HepG2 (cell line): ENCODE measurements around the gene PPP2R5D. TPM values are rescaled to one million over a fixed set of nuclear protein-coding genes. Genes with fewer than 3 reads are reported as not detected.

ENCODE experiments used
- BHLHE40 ChIP-seq: IDR thresholded peaks from 2 replicates; pipeline ENCODE4 v1.6.1; 2011; ENCODE audit warnings: low read length, improper control_type of control experiment
- ELF4 ChIP-seq: sonication (generic); formaldehyde crosslinking; IDR thresholded peaks from 2 replicates; pipeline ENCODE4 v1.5.0; 2020; ENCODE audit warnings: missing genetic modification reagents, mild to moderate bottlenecking, moderate library complexity, borderline replicate concordance
- EZH2 ChIP-seq: conservative IDR thresholded peaks from 2 replicates; pipeline ENCODE4 v1.6.1; 2012; ENCODE audit warnings: mild to moderate bottlenecking, low read depth, low read length, moderate library complexity
- FOXK2 ChIP-seq: fragments of 450-650 bp; IDR thresholded peaks from 2 replicates; pipeline ENCODE4 v1.6.1; 2016
- FOXP1 ChIP-seq, 2 experiments: fragments of 450-650 bp in 1 of 2; IDR thresholded peaks; 2 replicates each; pipeline ENCODE4 v1.6.1; 2017 to 2018; ENCODE audit warnings: antibody characterized with exemption in 1 of 2
- HNRNPK ChIP-seq: fragments of 200-400 bp; formaldehyde crosslinking; IDR thresholded peaks from 2 replicates; pipeline ENCODE4 v1.6.1; 2018; ENCODE audit warnings: low read length, low read depth, moderate library complexity, mild to moderate bottlenecking; ENCODE audit not compliant: poor library complexity, severe bottlenecking
- IRX3 ChIP-seq: sonication (generic); formaldehyde crosslinking; IDR thresholded peaks from 2 replicates; pipeline ENCODE4 v1.8.1; 2023; ENCODE audit warnings: mild to moderate bottlenecking, low read depth, missing genetic modification reagents, borderline replicate concordance
- KDM4B ChIP-seq: sonication (generic); formaldehyde crosslinking; IDR thresholded peaks from 2 replicates; pipeline ENCODE4 v1.4.0; 2020; ENCODE audit warnings: missing genetic modification reagents
- KLF11 ChIP-seq: IDR thresholded peaks from 2 replicates; pipeline ENCODE4 v1.6.1; 2016; ENCODE audit warnings: missing compliant biosample characterization
- LCORL ChIP-seq, 2 experiments: fragments of 450-650 bp in 1 of 2; sonication (generic) in 1 of 2; formaldehyde crosslinking in 1 of 2; IDR thresholded peaks; 2 replicates each; pipeline versions ENCODE4 v1.5.0 to v1.6.1; 2017 to 2020; ENCODE audit warnings: antibody characterized with exemption in 1 of 2, missing genetic modification reagents in 1 of 2
- MEF2D ChIP-seq: sonication (generic); formaldehyde crosslinking; IDR thresholded peaks from 2 replicates; pipeline ENCODE4 v1.5.1; 2020; ENCODE audit warnings: mild to moderate bottlenecking, missing genetic modification reagents
- MIXL1 ChIP-seq: IDR thresholded peaks from 2 replicates; pipeline ENCODE4 v1.6.1; 2016
- NBN ChIP-seq: fragments of 450-650 bp; conservative IDR thresholded peaks from 2 replicates; pipeline ENCODE4 v1.6.1; 2017
- NFE2 ChIP-seq: sonication (generic); formaldehyde crosslinking; IDR thresholded peaks from 2 replicates; pipeline ENCODE4 v1.4.0; 2020; ENCODE audit warnings: missing genetic modification reagents
- RNF2 ChIP-seq: fragments of 450-650 bp; conservative IDR thresholded peaks from 2 replicates; pipeline ENCODE4 v1.6.1; 2016; ENCODE audit warnings: low read depth
- RXRA ChIP-seq: sonication (generic); formaldehyde crosslinking; IDR thresholded peaks from 2 replicates; pipeline ENCODE4 v1.5.1; 2020; ENCODE audit warnings: missing genetic modification reagents
- TAF15 ChIP-seq: fragments of 200-400 bp; formaldehyde crosslinking; IDR thresholded peaks from one replicate; pipeline ENCODE4 v1.6.1; 2018; ENCODE audit warnings: mild to moderate bottlenecking, low read depth, low read length; ENCODE audit not compliant: poor library complexity, severe bottlenecking
- XRCC5 ChIP-seq: fragments of 200-400 bp; formaldehyde crosslinking; optimal IDR thresholded peaks from 2 replicates; pipeline ENCODE3; 2017; ENCODE audit warnings: mild to moderate bottlenecking, low read length
- ZBTB8A ChIP-seq: sonication (generic); formaldehyde crosslinking; IDR thresholded peaks from 2 replicates; pipeline ENCODE4 v1.4.0; 2020; ENCODE audit warnings: mild to moderate bottlenecking, low read depth, missing genetic modification reagents, borderline replicate concordance
- ZKSCAN1 ChIP-seq: fragments of 150-350 bp; IDR thresholded peaks from 2 replicates; pipeline ENCODE4 v1.6.1; 2014; ENCODE audit warnings: low read length
- ZNF17 ChIP-seq: sonication (generic); formaldehyde crosslinking; IDR thresholded peaks from 2 replicates; pipeline ENCODE4 v1.5.0; 2020; ENCODE audit warnings: mild to moderate bottlenecking, missing genetic modification reagents
- ZNF432 ChIP-seq: sonication (generic); formaldehyde crosslinking; IDR thresholded peaks from 2 replicates; pipeline ENCODE4 v1.5.0; 2020; ENCODE audit warnings: missing genetic modification reagents, mild to moderate bottlenecking, borderline replicate concordance
- ZNF616 ChIP-seq: sonication (generic); formaldehyde crosslinking; IDR thresholded peaks from 2 replicates; pipeline ENCODE4 v1.5.0; 2020; ENCODE audit warnings: low read depth, mild to moderate bottlenecking, missing genetic modification reagents
- ZNF747 ChIP-seq: sonication (generic); formaldehyde crosslinking; IDR thresholded peaks from 2 replicates; pipeline ENCODE4 v1.8.1; 2023; ENCODE audit warnings: missing genetic modification reagents, mild to moderate bottlenecking, borderline replicate concordance
- ZNF776 ChIP-seq: sonication (generic); formaldehyde crosslinking; IDR thresholded peaks from 2 replicates; pipeline ENCODE4 v1.4.0; 2020; ENCODE audit warnings: mild to moderate bottlenecking, missing genetic modification reagents
- ZNF83 ChIP-seq: sonication (generic); formaldehyde crosslinking; IDR thresholded peaks from 2 replicates; pipeline ENCODE4 v1.4.0; 2020; ENCODE audit warnings: missing genetic modification reagents, mild to moderate bottlenecking, borderline replicate concordance
- polyA plus RNA-seq, 8 experiments: library from polyadenylated mRNA; depleted of rRNA in 3 of 8; stranded (reverse) in 7 of 8; unstranded in 1 of 8; fragments of >200 nt; fragmentation: Illumina TruSeq in 4 of 8; extraction: Trizol in 4 of 8; gene quantifications; 2 replicates each; pipeline versions ENCODE4 v1.2.1 to v1.2.3, GENCODE V29; 2011 to 2016; ENCODE audit warnings: low read depth in 4 of 8, missing spikeins in 1 of 8, mixed read lengths in 1 of 8; ENCODE audit not compliant: insufficient read depth in 1 of 8
- total RNA-seq, 5 experiments: library from RNA; depleted of rRNA; stranded (reverse); fragments of >200 nt; fragmentation: Illumina TruSeq; extraction: Trizol; gene quantifications; 2 replicates each; pipeline ENCODE4 v1.2.3, GENCODE V29; 2016; ENCODE audit warnings: low read depth in 1 of 5
- TF ChIP-seq, protein P1 (sequence below): sonication (generic); formaldehyde crosslinking; IDR thresholded peaks from 2 replicates; pipeline ENCODE4 v1.4.0; 2020; ENCODE audit warnings: missing genetic modification reagents
- TF ChIP-seq, protein P2 (sequence below): sonication (generic); formaldehyde crosslinking; IDR thresholded peaks from 2 replicates; pipeline ENCODE4 v1.5.0; 2020; ENCODE audit warnings: missing genetic modification reagents, mild to moderate bottlenecking, borderline replicate concordance
- TF ChIP-seq, protein P3 (sequence below): IDR thresholded peaks from 2 replicates; pipeline ENCODE4 v1.6.1; 2018; ENCODE audit warnings: missing genetic modification reagents, mild to moderate bottlenecking, missing compliant biosample characterization

Gene PPP2R5D
- total and polyA plus RNA-seq, 2 of the 13 experiments (the other 11 are each of a cell fraction or from before 2014, with no cell fraction given), result 53.7 to 60.4 TPM

DNA sequence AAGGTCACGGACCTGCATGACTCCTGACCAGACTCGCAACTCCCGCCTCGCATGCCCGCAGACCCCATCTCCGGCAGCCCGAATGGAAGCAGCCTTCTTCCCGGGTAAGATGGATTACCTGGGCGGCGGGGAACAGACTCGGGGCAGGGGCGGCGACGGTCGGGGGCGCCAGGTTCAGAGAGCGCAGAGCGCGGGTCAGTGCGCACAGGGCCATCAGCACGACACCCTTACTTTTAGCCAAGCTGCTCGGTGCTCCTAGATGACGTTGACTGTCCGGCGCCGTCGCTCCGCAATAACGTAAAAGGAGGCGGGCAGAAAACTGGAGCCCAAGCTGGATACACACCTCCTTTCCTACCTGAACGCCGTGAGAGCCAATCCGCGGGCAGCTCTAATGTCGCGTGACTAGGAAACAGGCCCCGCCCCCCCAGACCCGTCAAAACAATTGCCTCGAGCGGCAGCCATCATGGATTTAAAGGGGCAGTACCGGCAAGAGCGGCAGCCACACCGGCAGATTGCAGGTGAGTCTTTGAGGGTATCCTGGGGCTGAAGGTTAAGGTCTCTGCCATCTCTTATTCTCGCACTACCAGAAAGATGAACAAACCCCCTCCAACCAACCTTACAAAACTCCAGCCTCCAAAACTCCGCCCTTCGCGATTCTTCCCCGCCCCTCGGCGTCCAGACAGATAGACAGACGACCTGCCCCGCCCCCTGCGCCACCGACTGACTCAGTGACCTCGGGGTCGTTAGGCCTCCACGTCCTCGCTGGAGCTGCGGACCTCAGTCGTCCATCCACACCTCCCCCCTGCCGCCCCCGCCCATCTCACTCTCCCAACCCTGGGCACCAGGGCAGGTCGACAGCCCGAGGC, 75.0 kb downstream of the PPP2R5D start, which contains the start of the genes KLC4 and MRPL2 (continued):
- TF ChIP-seq, protein P1, sequence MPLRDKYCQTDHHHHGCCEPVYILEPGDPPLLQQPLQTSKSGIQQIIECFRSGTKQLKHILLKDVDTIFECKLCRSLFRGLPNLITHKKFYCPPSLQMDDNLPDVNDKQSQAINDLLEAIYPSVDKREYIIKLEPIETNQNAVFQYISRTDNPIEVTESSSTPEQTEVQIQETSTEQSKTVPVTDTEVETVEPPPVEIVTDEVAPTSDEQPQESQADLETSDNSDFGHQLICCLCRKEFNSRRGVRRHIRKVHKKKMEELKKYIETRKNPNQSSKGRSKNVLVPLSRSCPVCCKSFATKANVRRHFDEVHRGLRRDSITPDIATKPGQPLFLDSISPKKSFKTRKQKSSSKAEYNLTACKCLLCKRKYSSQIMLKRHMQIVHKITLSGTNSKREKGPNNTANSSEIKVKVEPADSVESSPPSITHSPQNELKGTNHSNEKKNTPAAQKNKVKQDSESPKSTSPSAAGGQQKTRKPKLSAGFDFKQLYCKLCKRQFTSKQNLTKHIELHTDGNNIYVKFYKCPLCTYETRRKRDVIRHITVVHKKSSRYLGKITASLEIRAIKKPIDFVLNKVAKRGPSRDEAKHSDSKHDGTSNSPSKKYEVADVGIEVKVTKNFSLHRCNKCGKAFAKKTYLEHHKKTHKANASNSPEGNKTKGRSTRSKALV (CRISPR knock-in tag), result 0 out of 2 replicates have a peak, but pooled peaks have one; percentile 16
- TF ChIP-seq EZH2 (no peak), ZBTB8A (no peak), FOXP1 (IDR thresholded peaks at IDR 0.05) (no peak), FOXP1 (CRISPR knock-in tag; IDR thresholded peaks at IDR 0.05) (peak; percentile 38; the same call in 1 of the 2 replicates), ZNF747 (CRISPR knock-in tag) (no peak), NBN (no peak), ZNF432 (CRISPR knock-in tag) (no peak), ZNF616 (CRISPR knock-in tag) (no peak), RNF2 (no peak), TAF15 (no peak), FOXK2 (peak; percentile 83), ZKSCAN1 (peak; percentile 39; the same call in 1 of the 2 replicates), KLF11 (CRISPR knock-in tag) (no peak), ZNF83 (CRISPR knock-in tag) (no peak), XRCC5 (peak; percentile 8), ELF4 (CRISPR knock-in tag) (no peak), ZNF776 (no peak), MIXL1 (CRISPR knock-in tag) (peak; percentile 37; the same call in 1 of the 2 replicates), KDM4B (peak; percentile 27; the same call in 1 of the 2 replicates), MEF2D (CRISPR knock-in tag) (no peak), NFE2 (no peak), BHLHE40 (peak; percentile 82), HNRNPK (no peak), IRX3 (CRISPR knock-in tag) (no peak), RXRA (CRISPR knock-in tag) (peak; percentile 78), LCORL (IDR thresholded peaks at IDR 0.05) (no peak), LCORL (CRISPR knock-in tag; IDR thresholded peaks at IDR 0.05) (no peak), ZNF17 (CRISPR knock-in tag) (no peak)
- TF ChIP-seq, protein P2, sequence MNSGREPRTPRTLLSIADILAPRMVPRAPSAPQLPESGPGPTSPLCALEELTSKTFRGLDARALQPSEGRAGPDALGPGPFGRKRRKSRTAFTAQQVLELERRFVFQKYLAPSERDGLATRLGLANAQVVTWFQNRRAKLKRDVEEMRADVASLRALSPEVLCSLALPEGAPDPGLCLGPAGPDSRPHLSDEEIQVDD (CRISPR knock-in tag), result no peak
- TF ChIP-seq, protein P3, sequence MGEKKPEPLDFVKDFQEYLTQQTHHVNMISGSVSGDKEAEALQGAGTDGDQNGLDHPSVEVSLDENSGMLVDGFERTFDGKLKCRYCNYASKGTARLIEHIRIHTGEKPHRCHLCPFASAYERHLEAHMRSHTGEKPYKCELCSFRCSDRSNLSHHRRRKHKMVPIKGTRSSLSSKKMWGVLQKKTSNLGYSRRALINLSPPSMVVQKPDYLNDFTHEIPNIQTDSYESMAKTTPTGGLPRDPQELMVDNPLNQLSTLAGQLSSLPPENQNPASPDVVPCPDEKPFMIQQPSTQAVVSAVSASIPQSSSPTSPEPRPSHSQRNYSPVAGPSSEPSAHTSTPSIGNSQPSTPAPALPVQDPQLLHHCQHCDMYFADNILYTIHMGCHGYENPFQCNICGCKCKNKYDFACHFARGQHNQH (CRISPR knock-in tag), result peak; percentile 89
